NCI-H748 (cell line): ENCODE measurements around the gene BABAM2.
"Not testable (repeated sequence)": the region's sequence is repeated elsewhere in the genome, so short reads cannot be mapped to it uniquely, and the experiment has no call there.

ENCODE experiments used
- DNase-seq: peaks from one replicate; lab custom pipeline; 2025; ENCODE audit not compliant: unreplicated experiment; lab: John Stamatoyannopoulos, UW

Gene BABAM2

DNA sequence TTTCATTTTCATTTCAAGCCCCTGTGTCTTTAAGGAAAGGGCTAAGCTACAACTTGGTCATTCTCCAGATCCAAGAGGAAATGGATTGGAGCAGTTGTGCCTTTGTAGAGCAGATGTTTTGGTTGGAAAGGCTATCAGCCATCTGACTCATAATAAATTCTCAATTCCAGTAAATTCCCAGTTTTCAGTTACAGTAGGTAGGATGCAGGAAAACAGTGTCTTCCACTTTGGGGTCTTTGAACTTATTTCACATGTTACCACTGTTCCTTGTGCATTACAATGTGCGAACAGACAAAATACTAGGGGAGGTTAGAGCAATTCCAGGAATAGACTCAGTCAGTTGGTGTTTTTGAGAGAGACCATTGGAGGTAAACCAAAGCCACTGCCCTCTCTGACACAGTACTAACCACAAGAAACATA is 211.9 kb downstream of the BABAM2 start:
- DNase-seq, result no peak

DNA sequence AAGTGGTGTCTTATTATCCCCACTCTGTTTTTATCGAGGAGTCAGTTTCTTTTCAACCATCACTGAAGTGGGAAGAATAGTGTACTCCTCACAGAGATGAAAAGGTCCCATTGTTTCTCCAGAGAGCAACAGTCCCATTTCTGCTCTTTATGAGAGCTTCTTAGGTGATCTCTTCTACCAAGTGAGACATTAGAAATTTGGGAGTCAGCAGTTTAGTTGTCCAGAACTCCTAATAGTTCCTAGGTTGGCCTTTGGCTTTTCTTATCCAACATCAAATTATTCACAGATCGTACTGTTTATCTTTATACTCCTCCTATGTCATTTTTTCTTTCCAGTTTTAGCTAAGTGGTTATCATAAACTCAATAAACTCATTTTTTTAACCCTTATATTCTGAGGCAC is 213.1 kb downstream of the BABAM2 start:
- DNase-seq, result no peak

DNA sequence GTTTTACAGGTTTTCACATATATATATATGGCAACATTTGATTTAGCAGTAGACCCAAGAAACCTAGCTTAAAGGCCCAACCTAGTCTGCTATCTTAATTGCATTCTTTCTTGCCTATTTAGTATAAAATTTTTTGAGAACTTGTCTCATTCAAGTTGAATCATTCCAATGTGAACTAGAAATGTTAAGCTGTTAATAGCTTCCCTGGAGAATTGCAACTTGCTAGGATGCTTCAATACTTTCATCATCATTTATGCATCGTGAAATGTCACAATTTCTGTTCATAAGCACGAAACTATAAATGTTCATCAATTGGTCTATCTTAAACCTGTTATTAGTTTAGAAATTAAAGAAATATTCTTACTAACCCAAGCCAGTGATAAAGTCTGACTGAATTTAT is 217.6 kb downstream of the BABAM2 start:
- DNase-seq, result no peak

DNA sequence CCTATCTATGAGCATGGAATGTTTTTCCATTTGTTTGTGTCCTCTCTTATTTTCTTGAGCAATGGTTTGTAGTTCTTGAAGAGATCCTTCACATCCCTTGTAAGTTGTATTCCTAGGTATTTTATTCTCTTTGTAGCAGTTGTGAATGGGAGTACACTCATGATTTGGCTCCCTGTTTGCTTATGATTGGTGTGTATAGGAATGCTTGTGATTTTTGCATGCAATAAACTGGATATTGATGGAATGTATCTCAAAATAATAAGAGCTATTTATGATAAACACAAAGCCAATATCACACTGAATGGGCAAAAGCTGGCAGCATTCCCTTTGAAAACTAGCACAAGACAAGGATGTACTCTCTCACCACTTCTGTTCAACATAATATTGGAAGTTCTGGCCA is 223.2 kb downstream of the BABAM2 start:
- DNase-seq, result not testable (repeated sequence)

DNA sequence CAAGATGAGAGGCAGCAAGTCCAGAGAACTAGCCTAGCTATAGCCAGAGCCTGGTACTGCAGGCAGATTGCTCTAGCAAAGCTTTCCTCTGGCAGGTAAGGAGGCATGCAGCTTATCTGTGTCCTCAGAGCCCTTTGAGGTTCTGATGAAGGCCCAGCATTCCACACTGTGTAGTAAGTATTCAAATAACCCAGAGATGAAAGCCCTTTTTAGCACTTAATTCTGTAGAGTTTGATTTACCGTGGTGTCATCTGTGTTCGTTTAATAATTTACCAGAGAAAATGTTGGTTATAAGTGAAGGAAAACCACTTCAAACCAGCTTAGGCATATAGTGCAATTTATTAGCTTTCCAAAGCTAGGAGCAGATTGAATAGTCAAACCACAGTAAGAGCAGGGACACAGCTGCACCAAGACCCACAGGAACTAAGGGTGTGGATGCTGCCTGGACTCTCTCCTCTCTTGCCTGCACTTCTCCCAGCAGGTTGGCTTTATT is 226.6 kb downstream of the BABAM2 start:
- DNase-seq, result no peak

DNA sequence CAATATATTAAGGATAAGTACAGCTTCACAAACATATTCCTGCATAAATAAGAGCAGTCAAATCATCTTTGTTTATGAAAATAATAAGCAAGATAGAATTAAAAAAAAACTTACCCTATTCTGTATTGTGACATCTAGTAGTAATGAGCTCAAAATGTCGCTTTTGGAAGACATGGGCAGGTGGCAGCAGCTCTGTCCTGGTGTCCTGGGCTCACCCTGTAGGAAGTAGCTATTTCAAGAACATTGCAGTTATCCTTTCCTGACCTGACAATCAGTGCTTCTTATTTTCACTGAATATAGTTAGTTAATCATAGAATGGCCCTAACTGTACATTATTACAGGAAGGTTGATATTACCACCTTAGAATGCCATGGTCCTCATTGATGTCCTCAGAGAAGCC is 229.1 kb downstream of the BABAM2 start:
- no peak for DNase-seq

DNA sequence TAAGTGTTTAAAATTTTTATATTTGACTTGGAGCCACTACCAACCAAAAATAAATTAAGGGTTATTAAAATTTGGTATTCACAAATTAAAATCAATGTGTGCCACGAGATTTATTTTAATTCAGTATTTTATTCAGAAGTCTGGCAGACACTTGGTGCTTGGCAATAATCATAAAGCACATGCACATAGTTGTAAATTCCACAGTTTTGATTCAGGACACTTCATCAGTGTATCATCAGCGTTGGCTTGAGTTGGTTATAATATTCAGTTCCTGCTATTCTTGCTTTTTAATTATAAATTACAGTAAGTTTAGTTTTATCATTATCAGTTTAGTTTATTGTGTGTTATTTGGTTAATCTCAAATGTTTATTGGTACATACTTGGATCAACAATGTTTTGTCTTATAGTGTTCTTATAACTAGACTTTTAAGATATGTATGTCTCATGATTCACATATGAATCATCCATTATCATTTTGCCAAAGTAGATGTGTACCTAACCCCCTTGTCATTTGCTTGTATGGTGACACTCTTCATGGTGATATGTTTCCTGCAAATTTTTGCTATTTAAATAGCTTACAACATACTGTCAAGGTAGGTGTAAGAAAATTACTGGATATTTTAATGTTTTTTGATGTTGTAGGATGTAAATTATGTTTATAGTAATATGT is 237.9 kb downstream of the BABAM2 start:
- DNase-seq, result no peak

DNA sequence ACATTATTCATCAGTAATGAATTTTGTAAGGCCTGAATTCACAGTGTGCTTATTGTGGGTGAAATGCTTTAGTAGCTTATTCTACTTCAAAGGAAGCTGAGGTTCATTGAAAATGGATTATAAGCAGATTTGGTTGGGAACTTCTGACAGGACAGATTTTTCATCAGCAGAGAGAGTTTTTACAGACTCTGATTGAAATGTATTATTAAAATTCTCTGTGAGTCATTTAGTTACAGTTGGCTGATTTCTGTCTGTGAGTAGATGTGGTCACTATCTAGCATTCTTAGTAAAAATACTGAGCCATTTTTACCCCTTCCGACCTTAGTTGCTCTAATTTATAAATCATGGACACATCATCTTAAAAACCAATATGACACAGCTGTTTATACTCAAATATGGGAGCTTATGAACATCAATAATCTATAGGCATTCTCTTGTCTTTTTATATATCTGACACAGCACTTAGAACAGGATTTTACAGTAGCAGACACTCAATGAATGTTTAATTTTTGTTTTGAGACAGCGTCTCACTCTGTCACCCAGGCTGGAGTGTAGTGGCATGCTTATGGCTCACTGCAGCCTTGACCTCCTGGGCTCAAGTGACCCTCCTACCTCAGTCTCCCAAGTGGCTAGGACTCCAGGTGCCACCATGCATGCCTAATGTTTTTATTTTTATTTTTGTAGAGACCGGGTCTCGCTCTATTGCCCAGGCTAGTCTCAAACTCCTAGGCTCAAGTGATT is 239.6 kb downstream of the BABAM2 start:
- DNase-seq, result no peak

DNA sequence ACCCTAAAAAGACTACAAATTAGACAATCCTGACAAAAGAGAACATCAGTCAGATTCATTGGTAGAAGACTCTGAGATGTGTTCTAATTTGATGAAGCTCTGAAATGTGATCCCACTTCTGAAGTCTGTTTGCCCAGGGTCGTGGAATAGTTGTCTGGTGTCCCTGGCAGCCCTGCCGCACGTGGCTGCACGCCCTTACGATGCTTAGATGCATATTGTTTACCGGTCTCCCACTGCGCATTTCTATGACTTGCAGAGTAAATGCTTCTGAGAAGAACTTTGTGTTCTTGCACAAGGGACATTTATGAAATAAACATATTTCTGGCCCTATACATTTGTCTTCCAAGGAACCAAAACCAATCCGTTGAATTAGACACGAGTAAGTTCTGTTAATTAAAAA is 243.2 kb downstream of the BABAM2 start:
- DNase-seq, result no peak

DNA sequence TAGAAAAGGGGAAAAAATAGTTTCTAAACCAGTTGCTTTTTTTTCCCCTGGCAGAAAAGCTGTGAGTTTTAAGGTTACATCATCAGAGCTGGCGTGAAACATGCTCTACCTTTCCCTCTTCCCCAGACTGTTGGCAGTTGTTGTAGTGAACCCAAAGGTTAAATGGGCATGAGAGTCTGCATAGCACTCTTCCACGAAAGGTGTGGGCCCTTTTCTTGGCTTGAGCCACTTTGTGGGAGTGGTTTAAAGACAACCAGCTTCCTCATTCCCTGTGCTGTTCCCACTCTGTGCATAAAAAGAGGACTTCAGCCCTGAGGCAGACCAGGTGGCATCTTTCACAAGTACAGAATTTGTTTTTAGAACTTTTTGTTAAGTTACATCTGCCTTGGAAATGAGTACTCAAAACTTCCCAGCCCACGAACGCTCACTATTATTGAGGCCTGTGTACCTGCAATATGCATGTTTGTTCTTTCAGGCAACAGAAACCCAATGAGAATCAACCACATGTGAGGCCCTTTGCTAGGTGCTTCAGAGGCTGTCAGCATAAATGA is 243.8 kb downstream of the BABAM2 start:
- no peak for DNase-seq

DNA sequence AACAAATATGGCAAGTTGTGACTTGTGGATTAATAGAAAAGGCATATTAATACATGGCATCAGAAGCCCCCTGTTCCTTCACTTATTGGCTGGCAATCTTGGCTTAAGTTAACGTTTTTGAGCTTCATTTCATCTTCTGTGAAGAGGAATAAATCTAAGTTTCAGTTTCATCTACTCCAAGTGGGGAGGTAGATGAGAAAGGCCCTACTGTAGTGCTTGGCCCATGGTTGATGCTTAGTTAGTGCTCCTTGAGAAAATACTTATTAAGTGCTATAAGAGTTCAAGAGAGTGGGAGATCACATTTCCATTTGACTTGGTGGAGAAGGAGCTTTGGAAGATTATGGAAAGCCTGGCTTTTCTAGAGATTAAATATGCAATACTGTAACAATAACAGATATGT is 244.3 kb downstream of the BABAM2 start:
- no peak for DNase-seq

DNA sequence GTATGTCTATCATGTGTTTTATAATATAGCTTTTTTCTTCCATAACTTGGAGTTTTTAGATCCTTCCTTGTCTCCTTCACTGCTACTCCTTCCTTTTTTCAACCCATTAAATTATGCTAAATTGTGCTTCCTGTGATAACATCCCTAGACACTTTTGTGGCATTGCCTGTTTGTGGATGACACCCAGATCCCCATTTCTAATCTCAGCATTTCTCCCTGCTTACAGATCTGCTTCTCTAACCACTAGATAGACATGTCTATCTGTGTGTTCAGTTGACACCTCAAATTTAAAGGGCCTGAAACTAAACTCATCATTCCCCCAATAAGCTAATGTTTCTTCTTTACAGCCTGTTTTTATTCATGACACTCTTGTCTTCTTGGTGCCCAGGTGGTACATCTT is 244.8 kb downstream of the BABAM2 start:
- no peak for DNase-seq

DNA sequence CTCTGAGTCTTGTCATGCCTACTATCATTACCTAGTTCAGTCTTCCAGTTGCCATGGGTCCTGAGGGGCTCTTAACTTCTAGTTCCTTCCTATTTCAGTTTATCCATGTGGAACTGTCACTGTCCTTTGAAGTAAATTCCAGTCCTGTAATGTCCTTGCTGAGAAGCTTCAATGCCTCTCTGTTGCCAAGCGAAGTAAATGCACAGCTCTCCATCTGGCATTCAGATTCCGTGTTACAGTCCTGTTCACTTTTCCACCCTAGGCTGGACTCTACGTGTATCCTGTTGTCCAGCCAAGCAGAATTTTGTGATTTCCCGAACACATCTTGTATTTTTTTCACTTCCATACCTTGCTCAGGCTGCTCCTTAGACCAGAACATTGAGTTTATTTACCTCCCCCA is 245.3 kb downstream of the BABAM2 start:
- DNase-seq, result no peak

DNA sequence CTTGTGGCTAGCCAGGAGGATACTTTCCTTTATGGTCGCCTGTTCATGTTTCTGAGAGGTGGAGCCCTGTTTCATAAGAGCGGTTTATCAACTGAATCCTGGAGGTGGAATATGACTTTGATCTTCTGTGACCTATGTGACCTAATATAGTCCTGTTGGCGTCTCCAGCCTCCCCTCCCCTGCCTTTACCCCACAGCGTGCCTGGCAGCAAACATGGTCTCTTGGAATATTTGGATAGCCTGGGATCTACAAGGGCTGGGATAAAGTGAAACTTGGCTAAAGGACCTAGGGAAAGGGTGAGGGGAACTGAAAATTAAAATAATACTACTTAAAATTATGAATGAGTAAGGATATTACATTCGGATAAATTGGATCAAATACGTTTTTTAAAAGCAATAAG is 246.0 kb downstream of the BABAM2 start:
- DNase-seq, result no peak

DNA sequence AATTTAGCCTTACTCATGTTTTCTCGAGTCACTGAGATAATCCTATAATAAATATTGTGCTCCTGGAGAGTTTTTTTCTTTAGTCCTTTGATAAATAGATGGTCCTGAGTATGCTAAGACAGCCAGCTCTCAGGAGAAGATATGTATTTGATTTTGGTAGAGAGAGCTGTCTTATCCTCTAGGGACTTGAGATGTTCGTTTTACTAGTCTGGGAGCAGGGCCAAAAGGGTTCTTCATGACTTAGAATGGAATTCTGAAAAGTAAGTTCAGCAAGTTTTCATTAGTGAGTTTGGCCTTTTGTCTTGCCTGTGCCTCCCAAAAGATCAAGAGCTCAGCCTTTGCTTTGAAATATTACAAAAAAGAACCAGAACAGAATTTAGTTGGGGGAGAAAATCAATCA is 246.7 kb downstream of the BABAM2 start:
- DNase-seq, result no peak

DNA sequence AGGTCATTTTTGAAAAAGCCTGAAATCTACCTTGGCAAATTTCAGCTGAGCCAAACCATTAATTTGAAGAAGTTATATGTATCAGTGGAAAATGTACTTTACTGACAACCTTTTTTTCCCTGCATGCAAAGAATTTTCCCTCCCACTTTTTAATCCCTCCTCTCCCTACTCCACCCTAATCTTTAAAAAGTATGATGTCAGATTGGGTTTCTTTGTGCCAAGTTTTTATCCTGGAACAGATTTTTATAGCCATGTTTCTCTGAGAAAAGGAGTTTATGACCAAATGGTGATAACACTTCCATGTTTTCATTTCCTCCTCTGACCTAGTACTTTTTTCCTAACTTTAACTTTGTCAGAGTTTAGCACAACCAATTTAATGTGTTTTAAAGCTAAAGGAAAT is 251.9 kb downstream of the BABAM2 start:
- no peak for DNase-seq

DNA sequence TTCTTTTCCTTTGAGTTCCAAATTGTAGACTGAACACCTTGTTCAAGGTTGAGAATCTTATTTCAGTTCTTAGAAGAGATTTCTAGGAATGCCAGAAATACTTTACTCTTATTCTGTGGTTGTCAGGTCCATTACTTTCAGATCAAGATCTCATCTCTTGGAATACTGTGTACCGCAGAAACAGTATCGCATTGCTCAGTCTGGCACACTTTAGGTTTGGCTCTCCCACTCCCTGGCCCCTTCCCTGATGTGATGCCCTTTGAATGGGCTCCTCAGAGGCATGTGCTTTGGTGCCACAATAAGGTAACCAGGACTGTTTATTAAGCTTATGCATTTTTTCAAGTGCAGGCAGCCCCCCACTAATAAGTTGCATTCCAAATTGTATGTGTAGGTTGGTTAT is 257.5 kb downstream of the BABAM2 start:
- no peak for DNase-seq

DNA sequence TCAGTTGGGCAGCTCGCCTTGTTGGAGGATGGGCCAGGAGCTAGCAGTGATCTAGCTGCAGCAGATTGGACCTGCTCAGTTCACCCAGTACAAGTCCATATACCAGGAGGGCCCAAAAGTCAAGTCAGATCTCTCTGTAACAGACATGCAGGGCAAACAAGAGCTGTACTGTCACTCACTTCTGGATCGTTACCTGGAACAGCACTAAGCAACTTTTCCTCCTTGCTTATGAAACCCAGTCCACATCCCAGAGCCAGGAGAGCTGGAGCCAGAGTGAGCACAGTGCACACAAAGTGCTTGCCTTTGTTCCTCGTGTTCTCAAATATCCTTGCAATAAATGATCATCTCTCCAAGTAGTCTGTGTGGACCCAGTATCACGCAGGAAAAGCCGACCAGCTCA is 258.0 kb downstream of the BABAM2 start:
- DNase-seq, result no peak

DNA sequence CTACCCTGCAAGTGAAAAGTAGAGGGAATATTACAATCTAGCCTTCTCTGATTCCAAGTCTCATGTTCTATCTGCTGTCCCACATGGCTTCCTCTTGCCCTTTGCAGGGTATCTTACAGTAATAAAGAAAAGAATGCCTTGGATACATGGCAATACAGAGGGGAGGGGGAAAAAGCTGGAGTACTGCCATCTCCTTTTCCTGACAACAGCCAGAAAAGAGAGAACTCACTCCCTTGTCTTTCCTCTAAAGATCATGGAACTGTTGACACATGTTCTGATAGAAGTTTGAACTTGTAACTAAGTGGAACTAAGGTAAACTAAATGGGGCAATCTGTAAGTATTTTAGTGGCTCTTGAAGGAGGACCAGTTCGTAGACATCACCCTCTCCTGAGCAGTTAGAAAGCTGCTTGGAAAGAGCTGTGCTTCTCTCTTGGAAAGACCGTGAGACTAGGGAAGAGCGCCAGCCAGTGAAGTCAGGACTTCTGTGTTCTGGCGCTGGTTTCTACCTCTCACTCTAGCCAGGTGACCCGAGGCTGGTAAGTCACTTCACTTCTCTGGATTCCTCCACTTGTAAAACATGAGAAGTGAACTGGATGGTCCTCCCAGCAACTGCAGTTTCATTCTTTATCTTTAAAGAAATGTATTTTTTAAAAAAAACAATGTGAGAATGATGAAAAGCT is 259.8 kb downstream of the BABAM2 start:
- no peak for DNase-seq

DNA sequence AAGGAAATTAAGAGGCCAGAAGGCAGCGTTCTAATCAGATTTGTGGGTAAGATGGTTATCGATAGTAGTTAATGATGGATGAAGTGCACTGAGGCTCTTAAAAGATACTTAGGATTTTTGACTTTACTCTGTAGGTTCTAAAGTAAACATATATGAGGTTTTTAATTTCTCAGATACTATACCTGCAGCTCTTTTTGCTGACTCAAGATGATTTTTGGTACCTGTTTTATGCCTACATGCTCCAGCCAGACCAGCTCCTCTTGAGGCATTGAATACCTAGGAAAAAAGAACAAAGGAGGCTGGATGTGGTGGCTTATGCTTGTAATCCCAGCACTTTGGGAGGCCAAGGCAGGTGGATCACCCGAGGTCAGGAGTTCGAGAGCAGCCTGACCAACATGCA is 260.5 kb downstream of the BABAM2 start:
- DNase-seq, result no peak

DNA sequence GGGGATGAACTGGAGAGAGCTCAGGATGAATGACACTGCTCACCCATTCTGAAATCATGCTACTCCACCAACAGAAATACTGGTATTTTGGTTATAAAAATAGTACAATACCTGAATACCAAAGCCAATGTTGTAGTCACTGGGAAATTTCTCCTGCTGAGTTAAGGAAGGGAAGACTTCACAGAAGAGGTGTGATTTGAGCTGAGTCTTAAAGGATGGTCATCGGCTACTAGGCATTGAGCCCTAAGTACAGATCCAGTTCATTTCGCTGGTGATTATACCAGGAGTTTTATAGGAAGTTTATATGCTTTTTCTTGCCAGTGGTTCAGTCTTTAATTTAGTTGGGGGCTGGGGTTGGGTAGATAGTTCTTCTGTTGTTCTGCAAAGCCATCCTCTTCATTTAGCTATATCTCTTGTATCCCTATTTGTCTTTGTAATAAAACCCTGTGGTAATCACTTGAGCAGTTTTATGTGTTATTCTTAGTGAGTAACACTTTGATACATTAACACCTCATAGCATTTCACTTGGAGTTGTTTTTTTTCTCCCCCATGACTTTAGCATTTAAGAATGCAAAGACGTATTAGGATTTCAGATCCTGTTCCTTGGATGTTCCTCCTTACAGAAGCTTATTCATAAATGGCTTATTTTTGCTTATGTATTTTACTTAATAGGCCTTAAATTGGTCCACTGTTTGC is 262.2 kb downstream of the BABAM2 start:
- no peak for DNase-seq
